Astrocyte (in vitro differentiated cells and primary cell): Measurements from ENCODE around the gene SPATA9.

Source experiments
- EZH2 ChIP-seq: IDR thresholded peaks from 2 replicates; pipeline ENCODE4 v1.6.1; 2012; ENCODE audit warnings: mild to moderate bottlenecking, low read length, inconsistent platforms; ENCODE audit not compliant: insufficient read depth
- TF ChIP-seq, protein P1 (sequence below): IDR thresholded peaks from 2 replicates; pipeline ENCODE4 v1.5.1; 2011; ENCODE audit warnings: low read depth, mild to moderate bottlenecking, inconsistent platforms, low read length, moderate library complexity; ENCODE audit not compliant: insufficient read depth

DNA sequence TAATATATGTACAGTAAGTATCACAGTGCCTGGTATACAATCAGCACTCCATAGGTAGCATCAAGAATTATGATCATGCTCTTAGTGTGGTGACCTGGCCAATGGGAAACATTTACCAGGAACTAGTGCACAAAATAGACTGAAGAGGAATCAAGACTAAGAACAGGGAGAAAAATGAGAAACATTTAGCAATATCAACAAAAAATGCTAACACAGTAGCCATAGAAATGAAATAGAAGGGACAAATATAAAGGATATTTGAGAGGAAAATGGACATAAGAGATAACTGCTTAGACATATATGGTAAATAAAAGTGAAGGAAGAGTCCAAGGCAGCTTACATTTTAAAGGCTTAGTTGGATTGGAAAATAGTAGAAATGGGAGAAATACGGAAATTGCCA, 16.5 kb upstream of the SPATA9 start:
- TF ChIP-seq EZH2: no peak
- TF ChIP-seq, protein P1, sequence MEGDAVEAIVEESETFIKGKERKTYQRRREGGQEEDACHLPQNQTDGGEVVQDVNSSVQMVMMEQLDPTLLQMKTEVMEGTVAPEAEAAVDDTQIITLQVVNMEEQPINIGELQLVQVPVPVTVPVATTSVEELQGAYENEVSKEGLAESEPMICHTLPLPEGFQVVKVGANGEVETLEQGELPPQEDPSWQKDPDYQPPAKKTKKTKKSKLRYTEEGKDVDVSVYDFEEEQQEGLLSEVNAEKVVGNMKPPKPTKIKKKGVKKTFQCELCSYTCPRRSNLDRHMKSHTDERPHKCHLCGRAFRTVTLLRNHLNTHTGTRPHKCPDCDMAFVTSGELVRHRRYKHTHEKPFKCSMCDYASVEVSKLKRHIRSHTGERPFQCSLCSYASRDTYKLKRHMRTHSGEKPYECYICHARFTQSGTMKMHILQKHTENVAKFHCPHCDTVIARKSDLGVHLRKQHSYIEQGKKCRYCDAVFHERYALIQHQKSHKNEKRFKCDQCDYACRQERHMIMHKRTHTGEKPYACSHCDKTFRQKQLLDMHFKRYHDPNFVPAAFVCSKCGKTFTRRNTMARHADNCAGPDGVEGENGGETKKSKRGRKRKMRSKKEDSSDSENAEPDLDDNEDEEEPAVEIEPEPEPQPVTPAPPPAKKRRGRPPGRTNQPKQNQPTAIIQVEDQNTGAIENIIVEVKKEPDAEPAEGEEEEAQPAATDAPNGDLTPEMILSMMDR: no peak
